ENCODE results near the gene WARS2. TPM values are rescaled to one million over a fixed set of nuclear protein-coding genes. Genes with fewer than 3 reads are reported as not detected.

Gene WARS2
- total RNA-seq, 2 experiments from 2014 or later, result 7.0 to 11.0 TPM

GRCh38 chr1:119015547-119015946 is 124.9 kb downstream of the WARS2 start:
- POLR2A ChIA-PET, result no interaction called here
- CTCF ChIA-PET (ENCODE audit: unreplicated experiment), result no interaction called here

GRCh38 chr1:119012383-119012782 is 128.1 kb downstream of the WARS2 start:
- no peaks in the 10 kb centered on the region for H3K9me2 ChIP-seq (ENCODE audit: insufficient read depth, low read length)
- H3K27ac ChIP-seq (ENCODE audit: low read depth, low read length, poor library complexity, severe bottlenecking), result no peak overlapping the region
- no peak overlapping the region for H3K4me2 ChIP-seq (ENCODE audit: low read length)
- H3K36me3 ChIP-seq (ENCODE audit: insufficient read depth, low read length), result no peaks in the 10 kb centered on the region
- no peak for DNase-seq (ENCODE audit: low spot score)
- no peak overlapping the region for H2AFZ ChIP-seq (ENCODE audit: low read length)
- H4K20me1 ChIP-seq (ENCODE audit: insufficient read depth, low read length), result no peaks in the 10 kb centered on the region
- H3K79me2 ChIP-seq (ENCODE audit: insufficient read depth, low read depth, low read length), result no peaks in the 10 kb centered on the region
- H3K4me1 ChIP-seq (ENCODE audit: insufficient read depth, low read length, poor library complexity, severe bottlenecking), result no peaks in the 10 kb centered on the region
- TF ChIP-seq, protein P1, sequence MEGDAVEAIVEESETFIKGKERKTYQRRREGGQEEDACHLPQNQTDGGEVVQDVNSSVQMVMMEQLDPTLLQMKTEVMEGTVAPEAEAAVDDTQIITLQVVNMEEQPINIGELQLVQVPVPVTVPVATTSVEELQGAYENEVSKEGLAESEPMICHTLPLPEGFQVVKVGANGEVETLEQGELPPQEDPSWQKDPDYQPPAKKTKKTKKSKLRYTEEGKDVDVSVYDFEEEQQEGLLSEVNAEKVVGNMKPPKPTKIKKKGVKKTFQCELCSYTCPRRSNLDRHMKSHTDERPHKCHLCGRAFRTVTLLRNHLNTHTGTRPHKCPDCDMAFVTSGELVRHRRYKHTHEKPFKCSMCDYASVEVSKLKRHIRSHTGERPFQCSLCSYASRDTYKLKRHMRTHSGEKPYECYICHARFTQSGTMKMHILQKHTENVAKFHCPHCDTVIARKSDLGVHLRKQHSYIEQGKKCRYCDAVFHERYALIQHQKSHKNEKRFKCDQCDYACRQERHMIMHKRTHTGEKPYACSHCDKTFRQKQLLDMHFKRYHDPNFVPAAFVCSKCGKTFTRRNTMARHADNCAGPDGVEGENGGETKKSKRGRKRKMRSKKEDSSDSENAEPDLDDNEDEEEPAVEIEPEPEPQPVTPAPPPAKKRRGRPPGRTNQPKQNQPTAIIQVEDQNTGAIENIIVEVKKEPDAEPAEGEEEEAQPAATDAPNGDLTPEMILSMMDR (conservative IDR thresholded peaks at IDR 0.05; ENCODE audit: low read length), result no peak
- no peak for TF ChIP-seq EZH2phosphoT487 (IDR thresholded peaks at IDR 0.05; ENCODE audit: borderline replicate concordance, low read depth, low read length)
- ChIA-PET CTCF (ENCODE audit: unreplicated experiment) (no interaction called here), POLR2A (no interaction called here)
- intact Hi-C loops (cut with micrococcal nuclease; ENCODE audit: unreplicated experiment), result no loop called here
- H3K9me3 ChIP-seq (ENCODE audit: low read length), result no peaks in the 10 kb centered on the region
- no peak overlapping the region for H3K4me3 ChIP-seq (ENCODE audit: low read depth, low read length, poor library complexity, severe bottlenecking)
- BruUV-seq (replicated peaks), result no TSS peak

More at GRCh38 chr1:119015547-119015946, 124.9 kb downstream of the WARS2 start:
- Histone ChIP-seq H3K9me2 (ENCODE audit: insufficient read depth, low read length) (no peaks in the 10 kb centered on the region), H3K9me3 (ENCODE audit: low read length) (no peaks in the 10 kb centered on the region), H3K79me2 (ENCODE audit: insufficient read depth, low read depth, low read length) (no peaks in the 10 kb centered on the region), H3K4me2 (ENCODE audit: low read length) (no peak overlapping the region), H3K4me3 (ENCODE audit: low read depth, low read length, poor library complexity, severe bottlenecking) (no peak overlapping the region), H3K27ac (ENCODE audit: low read depth, low read length, poor library complexity, severe bottlenecking) (no peak overlapping the region), H4K20me1 (ENCODE audit: insufficient read depth, low read length) (no peaks in the 10 kb centered on the region), H3K36me3 (ENCODE audit: insufficient read depth, low read length) (no peaks in the 10 kb centered on the region), H3K4me1 (ENCODE audit: insufficient read depth, low read length, poor library complexity, severe bottlenecking) (no peaks in the 10 kb centered on the region), H2AFZ (ENCODE audit: low read length) (no peak overlapping the region)
- intact Hi-C loops (cut with micrococcal nuclease; ENCODE audit: unreplicated experiment), result no loop called here
- no peak for TF ChIP-seq EZH2phosphoT487 (IDR thresholded peaks at IDR 0.05; ENCODE audit: borderline replicate concordance, low read depth, low read length)
- TF ChIP-seq, protein P1 (conservative IDR thresholded peaks at IDR 0.05; ENCODE audit: low read length), result no peak
- DNase-seq (ENCODE audit: low spot score), result no peak
- no TSS peak for BruUV-seq (replicated peaks)

- Histone ChIP-seq H3K27ac (ENCODE audit: low read depth, low read length, poor library complexity, severe bottlenecking) (no peak overlapping the region), H3K4me1 (ENCODE audit: insufficient read depth, low read length, poor library complexity, severe bottlenecking) (no peaks in the 10 kb centered on the region), H3K36me3 (ENCODE audit: insufficient read depth, low read length) (no peaks in the 10 kb centered on the region), H4K20me1 (ENCODE audit: insufficient read depth, low read length) (no peaks in the 10 kb centered on the region), H3K79me2 (ENCODE audit: insufficient read depth, low read depth, low read length) (no peaks in the 10 kb centered on the region), H3K4me3 (ENCODE audit: low read depth, low read length, poor library complexity, severe bottlenecking) (no peak overlapping the region), H3K9me2 (ENCODE audit: insufficient read depth, low read length) (no peaks in the 10 kb centered on the region), H2AFZ (ENCODE audit: low read length) (no peak overlapping the region), H3K9me3 (ENCODE audit: low read length) (no peaks in the 10 kb centered on the region), H3K4me2 (ENCODE audit: low read length) (no peak overlapping the region)
- intact Hi-C loops (cut with micrococcal nuclease; ENCODE audit: unreplicated experiment), result no loop called here
- BruUV-seq (replicated peaks), result no TSS peak
- ChIA-PET CTCF (ENCODE audit: unreplicated experiment) (no interaction called here), POLR2A (interaction anchor here (1.2 to 1.3 kb wide), 2 partner anchors 10 to 131 kb away, joined by 3 to 4 read pairs; no protein-coding TSS in a partner anchor)
- no peak for DNase-seq (ENCODE audit: low spot score)
- no peak for TF ChIP-seq EZH2phosphoT487 (IDR thresholded peaks at IDR 0.05; ENCODE audit: borderline replicate concordance, low read depth, low read length)
- TF ChIP-seq, protein P1 (conservative IDR thresholded peaks at IDR 0.05; ENCODE audit: low read length), result no peak
These were observed 128.7 kb downstream of the WARS2 start for GRCh38 chr1:119011706-119012105.
